ENCODE measurements around the gene TRAPPC2L.

Gene TRAPPC2L

GRCh38 chr16:88809068-88809675 lies 47.8 kb upstream of the TRAPPC2L start:
- DNase-seq: no peak
- Histone ChIP-seq H3K4me3 (ENCODE audit: low read length) (no peak overlapping the region), H3K27me3 (replicated peaks; ENCODE audit: insufficient read depth, low read length) (no peaks in the 10 kb centered on the region), H3K9me2 (replicated peaks; ENCODE audit: insufficient read depth, low read length) (no peaks in the 10 kb centered on the region), H3K36me3 (replicated peaks; ENCODE audit: insufficient read depth, low read length) (no peaks in the 10 kb centered on the region), H3K4me1 (ENCODE audit: low read length) (peaks cover 6% of the 10 kb centered on the region; the same call in 1 of the 2 replicates), H3K27ac (ENCODE audit: low read length) (no peak overlapping the region), H3K79me2 (ENCODE audit: low read length) (peaks cover 58% of the 10 kb centered on the region), H3K9me3 (replicated peaks; ENCODE audit: insufficient read depth, low read length) (no peaks in the 10 kb centered on the region), H3F3A (ENCODE audit: insufficient read depth, low read length) (peaks cover 10% of the 10 kb centered on the region; the same call in 1 of the 2 replicates), H3K4me2 (ENCODE audit: low read depth, low read length) (peak overlapping the region; percentile 92; the same call in 1 of the 2 replicates), H3K9ac (ENCODE audit: low read length) (no peak overlapping the region), H2AFZ (ENCODE audit: low read length) (no peak overlapping the region), H4K20me1 (ENCODE audit: insufficient read depth, low read length) (no peaks in the 10 kb centered on the region)
- TF ChIP-seq, protein P1, sequence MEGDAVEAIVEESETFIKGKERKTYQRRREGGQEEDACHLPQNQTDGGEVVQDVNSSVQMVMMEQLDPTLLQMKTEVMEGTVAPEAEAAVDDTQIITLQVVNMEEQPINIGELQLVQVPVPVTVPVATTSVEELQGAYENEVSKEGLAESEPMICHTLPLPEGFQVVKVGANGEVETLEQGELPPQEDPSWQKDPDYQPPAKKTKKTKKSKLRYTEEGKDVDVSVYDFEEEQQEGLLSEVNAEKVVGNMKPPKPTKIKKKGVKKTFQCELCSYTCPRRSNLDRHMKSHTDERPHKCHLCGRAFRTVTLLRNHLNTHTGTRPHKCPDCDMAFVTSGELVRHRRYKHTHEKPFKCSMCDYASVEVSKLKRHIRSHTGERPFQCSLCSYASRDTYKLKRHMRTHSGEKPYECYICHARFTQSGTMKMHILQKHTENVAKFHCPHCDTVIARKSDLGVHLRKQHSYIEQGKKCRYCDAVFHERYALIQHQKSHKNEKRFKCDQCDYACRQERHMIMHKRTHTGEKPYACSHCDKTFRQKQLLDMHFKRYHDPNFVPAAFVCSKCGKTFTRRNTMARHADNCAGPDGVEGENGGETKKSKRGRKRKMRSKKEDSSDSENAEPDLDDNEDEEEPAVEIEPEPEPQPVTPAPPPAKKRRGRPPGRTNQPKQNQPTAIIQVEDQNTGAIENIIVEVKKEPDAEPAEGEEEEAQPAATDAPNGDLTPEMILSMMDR (IDR thresholded peaks at IDR 0.05; ENCODE audit: low read length): no peak
- TF ChIP-seq EZH2phosphoT487 (IDR thresholded peaks at IDR 0.05; ENCODE audit: low read length) (no peak), EZH2 (optimal IDR thresholded peaks at IDR 0.05; ENCODE audit: low read depth, low read length) (no peak)

- peak overlapping the region; percentile 61; the same call in 1 of the 2 replicates for H3K27ac ChIP-seq (ENCODE audit: low read length)
- H3K4me1 ChIP-seq (ENCODE audit: low read length): peaks cover 6% of the 10 kb centered on the region; the same call in 1 of the 2 replicates
- no peaks in the 10 kb centered on the region for H3K36me3 ChIP-seq (replicated peaks; ENCODE audit: insufficient read depth, low read length)
- H3K27me3 ChIP-seq (replicated peaks; ENCODE audit: insufficient read depth, low read length): no peaks in the 10 kb centered on the region
- peak overlapping the region; percentile 70; the same call in 1 of the 2 replicates for H3K4me3 ChIP-seq (ENCODE audit: low read length)
- no peak for DNase-seq
- H3K9ac ChIP-seq (ENCODE audit: low read length): peak overlapping the region; percentile 75; the same call in 1 of the 2 replicates
- H2AFZ ChIP-seq (ENCODE audit: low read length): no peak overlapping the region
- peaks cover 10% of the 10 kb centered on the region; the same call in 1 of the 2 replicates for H3F3A ChIP-seq (ENCODE audit: insufficient read depth, low read length)
- H3K9me3 ChIP-seq (replicated peaks; ENCODE audit: insufficient read depth, low read length): no peaks in the 10 kb centered on the region
- no peaks in the 10 kb centered on the region for H4K20me1 ChIP-seq (ENCODE audit: insufficient read depth, low read length)
- peak overlapping the region; percentile 92; the same call in 1 of the 2 replicates for H3K4me2 ChIP-seq (ENCODE audit: low read depth, low read length)
- H3K79me2 ChIP-seq (ENCODE audit: low read length): peaks cover 52% of the 10 kb centered on the region
- H3K9me2 ChIP-seq (replicated peaks; ENCODE audit: insufficient read depth, low read length): no peaks in the 10 kb centered on the region
- TF ChIP-seq EZH2phosphoT487 (IDR thresholded peaks at IDR 0.05; ENCODE audit: low read length) (no peak), EZH2 (optimal IDR thresholded peaks at IDR 0.05; ENCODE audit: low read depth, low read length) (no peak)
- TF ChIP-seq, protein P1 (IDR thresholded peaks at IDR 0.05; ENCODE audit: low read length): no peak
These were observed 47.2 kb upstream of the TRAPPC2L start for GRCh38 chr16:88809676-88810165.

- DNase-seq: no peak
- Histone ChIP-seq H4K20me1 (ENCODE audit: insufficient read depth, low read length) (no peaks in the 10 kb centered on the region), H3K9me3 (replicated peaks; ENCODE audit: insufficient read depth, low read length) (no peaks in the 10 kb centered on the region), H3K27ac (ENCODE audit: low read length) (peak overlapping the region; percentile 61; the same call in 1 of the 2 replicates), H3K4me1 (ENCODE audit: low read length) (peaks cover 6% of the 10 kb centered on the region; the same call in 1 of the 2 replicates), H3K4me2 (ENCODE audit: low read depth, low read length) (peak overlapping the region; percentile 92), H3K9ac (ENCODE audit: low read length) (peak overlapping the region; percentile 75; the same call in 1 of the 2 replicates), H3F3A (ENCODE audit: insufficient read depth, low read length) (peaks cover 10% of the 10 kb centered on the region; the same call in 1 of the 2 replicates), H3K27me3 (replicated peaks; ENCODE audit: insufficient read depth, low read length) (0 out of 2 replicates have a peak, but pooled peaks cover under 1% of the 10 kb centered on the region), H3K79me2 (ENCODE audit: low read length) (peaks cover 46% of the 10 kb centered on the region), H3K9me2 (replicated peaks; ENCODE audit: insufficient read depth, low read length) (no peaks in the 10 kb centered on the region), H3K36me3 (replicated peaks; ENCODE audit: insufficient read depth, low read length) (no peaks in the 10 kb centered on the region), H2AFZ (ENCODE audit: low read length) (no peak overlapping the region), H3K4me3 (ENCODE audit: low read length) (peak overlapping the region; percentile 70)
- TF ChIP-seq EZH2 (optimal IDR thresholded peaks at IDR 0.05; ENCODE audit: low read depth, low read length) (no peak), EZH2phosphoT487 (IDR thresholded peaks at IDR 0.05; ENCODE audit: low read length) (no peak)
- TF ChIP-seq, protein P1 (IDR thresholded peaks at IDR 0.05; ENCODE audit: low read length): no peak
These were observed 46.6 kb upstream of the TRAPPC2L start for GRCh38 chr16:88810166-88810911.
